Measurements from ENCODE around the gene VOPP1.

GRCh38 chr7:55575098-55575497 is 2.8 kb upstream of the VOPP1 start:
- TF ChIP-seq POLR2A (IDR thresholded peaks at IDR 0.05) (no peak), CTCF (IDR thresholded peaks at IDR 0.05) (no peak)

Measured in ovary (tissue), 3 donors.